HG03280 (cell line): ENCODE measurements around the gene CACNB4.
"Not testable (repeated sequence)": the region's sequence is repeated elsewhere in the genome, so short reads cannot be mapped to it uniquely, and the experiment has no call there.

Experiments
- ATAC-seq: cut with Tn5 transposase; IDR thresholded peaks from one replicate; pipeline ENCODE4 v1.9.1; 2021; ENCODE audit warnings: mild to moderate bottlenecking, moderate library complexity; ENCODE audit not compliant: unreplicated experiment

Gene CACNB4

DNA sequence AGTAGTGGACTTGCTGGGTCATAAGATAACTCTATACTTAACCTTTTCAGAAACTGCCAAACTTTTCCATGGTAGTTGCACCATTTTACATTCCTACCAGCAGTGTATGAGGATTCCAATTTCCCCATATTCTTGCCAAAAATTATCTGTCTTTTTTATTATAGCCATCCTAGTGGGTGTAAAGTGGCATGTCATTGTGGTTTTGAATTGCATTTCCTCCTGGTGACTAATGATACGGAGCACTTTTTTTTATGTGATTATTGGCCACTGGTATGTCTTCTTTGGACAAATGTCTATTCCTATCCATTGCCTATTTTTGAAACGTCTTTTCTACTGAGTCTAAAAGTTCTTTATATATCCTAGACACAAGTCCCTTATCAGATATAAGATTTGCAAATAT is 44.3 kb downstream of the CACNB4 start:
- ATAC-seq: no peak

DNA sequence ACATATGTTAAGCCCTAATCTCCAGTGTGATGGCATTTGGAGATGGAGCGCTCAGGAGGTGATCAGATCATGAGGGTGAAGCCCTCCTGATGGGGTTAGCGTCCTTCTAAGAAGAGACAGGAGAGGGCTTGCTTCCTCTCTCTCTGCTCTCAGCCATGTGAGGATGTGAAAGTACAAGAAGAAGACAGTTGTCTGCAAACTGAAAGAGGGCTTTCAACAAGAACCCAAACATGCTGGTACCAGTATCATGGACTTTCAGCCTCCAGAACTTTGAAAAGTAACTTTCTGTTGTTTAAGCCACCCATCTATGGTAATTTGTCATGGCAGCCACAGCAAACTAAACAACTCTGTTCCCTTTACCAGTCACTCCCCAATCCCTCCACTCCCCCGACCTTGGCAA is 47.4 kb downstream of the CACNB4 start:
- ATAC-seq: no peak

DNA sequence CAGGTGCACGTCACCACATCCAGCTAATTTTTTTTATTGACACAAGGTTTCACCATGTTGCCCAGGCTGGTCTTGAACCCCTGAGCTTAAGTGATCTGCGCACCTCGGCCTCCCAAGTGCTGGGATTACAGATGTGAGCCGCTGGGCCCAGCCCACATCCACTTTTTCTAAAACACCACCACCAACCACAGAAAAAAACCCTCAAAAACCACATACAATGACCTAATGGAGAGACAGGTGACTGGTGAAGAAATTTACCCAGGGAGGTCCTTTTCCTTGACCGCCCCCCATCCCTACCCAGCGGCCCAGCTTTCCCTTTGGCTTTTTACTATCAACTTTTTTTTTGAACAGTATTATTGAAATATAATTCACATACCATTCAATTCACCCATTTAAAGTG is 47.9 kb downstream of the CACNB4 start:
- no peak for ATAC-seq

DNA sequence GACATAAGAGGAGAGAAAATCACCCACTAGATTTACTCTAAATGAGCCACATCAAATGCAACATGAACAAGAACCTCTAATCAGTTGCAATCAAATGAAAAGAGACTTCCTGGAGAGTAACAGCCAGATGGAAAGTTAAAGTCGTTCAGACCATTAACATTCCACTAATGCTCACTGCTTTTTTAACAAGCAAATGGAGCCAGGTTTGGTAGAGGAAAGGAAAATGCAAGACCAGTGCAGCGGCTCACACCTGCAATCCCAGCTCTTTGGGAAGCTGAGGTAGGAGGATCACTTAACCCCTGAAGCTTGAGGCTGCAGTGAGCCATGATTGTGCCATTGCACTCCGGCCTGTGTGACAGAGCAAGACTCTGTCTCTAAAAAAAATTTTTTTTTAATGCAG is 48.5 kb downstream of the CACNB4 start:
- no peak for ATAC-seq

DNA sequence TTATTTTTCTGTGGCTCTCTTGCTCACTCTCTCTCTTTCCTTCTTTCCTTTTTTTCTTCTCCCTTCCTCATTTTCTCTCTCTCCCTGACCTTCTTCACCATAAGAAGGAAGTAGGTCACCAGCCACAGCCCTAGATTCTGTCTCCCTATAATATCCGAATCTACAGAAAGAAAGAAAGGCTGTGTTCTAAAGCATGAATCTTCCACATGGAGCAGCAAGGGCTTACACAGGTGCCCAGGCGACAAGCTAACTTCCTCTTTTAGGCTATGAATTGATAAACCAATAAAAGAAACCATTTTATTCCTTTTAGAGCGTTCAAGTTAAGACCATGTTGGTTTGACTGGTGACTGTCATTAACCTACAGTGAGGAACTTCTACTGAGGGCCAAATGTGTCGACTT is 49.3 kb downstream of the CACNB4 start:
- ATAC-seq: no peak

DNA sequence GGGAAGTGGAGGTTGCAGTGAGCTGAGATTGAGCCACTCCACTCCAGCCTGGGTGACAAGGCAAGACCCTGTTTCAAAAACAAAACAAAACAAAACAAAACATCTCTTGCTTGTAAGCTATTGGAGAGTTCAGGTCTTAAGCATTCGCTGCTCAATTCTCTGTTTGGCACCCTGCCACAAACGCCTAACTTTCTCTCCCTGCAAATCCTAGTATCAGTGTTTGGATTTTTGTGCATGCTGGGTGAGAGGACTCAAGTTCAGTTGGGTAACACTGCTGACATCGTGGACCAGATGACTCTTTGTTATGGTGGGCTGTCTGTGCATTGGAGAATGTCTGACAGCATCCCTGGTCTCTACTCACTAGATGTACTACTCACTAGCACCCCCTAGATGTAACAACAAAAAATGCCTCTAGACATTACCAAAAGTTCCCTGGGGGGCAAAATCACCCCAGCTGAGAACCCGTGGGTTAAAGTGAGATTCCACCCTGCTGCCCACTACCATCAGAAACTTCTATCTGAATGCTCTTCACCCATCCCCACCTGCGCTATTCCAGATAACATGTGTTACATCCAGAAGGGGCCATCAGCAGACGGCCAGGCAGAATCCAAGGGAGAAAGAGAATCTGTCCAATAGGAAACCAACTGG is 50.9 kb downstream of the CACNB4 start:
- ATAC-seq: no peak

DNA sequence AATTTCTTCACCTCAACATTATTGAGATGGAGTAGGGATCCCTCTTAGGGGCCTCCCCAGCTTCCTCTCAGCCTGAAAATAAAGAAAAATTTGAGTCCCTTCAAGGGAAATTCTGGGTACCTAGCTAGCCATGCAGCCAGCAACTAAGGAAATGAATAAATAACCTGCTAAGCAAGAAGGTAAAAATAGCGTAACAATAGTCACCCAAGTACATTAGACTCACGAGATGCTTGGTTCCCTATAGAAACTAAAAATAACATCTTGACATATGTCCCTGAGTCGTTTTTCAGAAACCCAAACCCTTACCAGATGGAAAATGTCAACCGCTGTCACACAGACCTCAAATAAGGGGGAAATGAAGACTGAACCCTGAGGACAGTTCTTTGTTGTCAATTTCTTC is 51.9 kb downstream of the CACNB4 start:
- ATAC-seq: peak; percentile 56

DNA sequence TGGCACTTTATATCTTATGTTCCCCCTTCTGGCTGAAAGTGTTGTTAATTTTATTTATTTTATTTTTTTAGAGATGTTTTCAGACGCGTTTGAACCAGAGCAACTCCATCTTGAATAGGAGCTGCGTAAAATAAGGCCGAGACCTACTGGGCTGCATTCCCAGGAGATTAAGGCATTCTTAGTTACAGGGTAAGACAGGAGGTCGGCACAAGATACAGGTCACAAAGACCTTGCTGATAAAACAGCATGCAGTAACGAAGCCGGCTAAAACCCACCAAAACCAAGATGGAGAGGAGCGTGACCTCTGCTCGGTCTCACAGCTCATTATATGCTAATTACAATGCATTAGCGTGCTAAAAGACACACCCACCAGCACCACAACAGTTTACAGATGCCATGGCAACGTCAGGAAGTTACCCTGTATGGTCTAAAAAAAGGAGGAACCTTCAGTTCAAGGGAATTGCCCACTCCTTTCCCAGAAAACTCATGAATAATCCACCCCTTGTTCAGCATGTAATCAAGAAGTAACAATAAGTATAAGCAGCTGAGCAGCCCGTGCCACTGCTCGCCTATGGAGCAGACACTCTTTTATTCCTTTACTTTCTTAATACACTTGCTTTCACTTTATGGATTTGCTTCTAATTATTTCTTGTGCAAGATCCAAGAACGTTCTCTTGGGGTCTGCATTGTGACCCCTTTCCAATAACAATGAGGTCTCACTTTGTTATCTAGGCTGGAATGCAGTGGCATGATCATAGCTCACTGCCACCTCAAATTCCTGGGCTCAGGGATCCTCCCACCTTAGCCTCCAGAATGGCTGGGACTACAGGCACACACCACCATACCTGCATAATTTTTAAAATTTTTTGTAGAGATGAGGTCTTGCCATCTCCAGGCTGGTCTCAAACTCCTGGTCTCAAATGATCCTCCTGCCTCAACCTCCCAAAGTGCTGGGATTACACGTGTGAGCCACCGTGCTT is 55.9 kb downstream of the CACNB4 start:
- ATAC-seq: no peak

DNA sequence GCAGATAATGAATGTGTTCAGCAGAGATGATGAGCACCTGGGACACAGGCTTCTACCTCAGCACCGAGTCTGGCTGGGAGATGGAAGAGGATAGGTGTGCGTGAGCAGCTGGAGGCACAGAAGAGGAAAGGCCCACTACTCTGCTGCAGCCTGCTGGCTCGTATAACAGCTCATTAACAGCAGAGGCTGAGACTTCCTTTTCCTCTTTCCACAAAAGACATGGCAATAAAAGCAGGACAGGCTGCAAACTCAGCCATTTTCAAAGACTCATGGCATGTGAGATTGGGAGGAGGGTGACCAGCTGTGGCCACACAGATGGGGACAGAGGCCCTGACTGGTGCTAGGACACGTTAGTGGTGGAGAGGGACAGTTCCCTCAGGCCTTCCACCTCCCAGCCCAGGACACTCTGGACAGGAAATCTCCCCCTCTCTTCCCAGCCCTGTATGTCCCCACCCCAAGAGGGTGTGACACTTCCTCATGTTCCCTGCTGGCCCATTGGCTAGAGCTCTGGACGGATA is 60.3 kb downstream of the CACNB4 start:
- ATAC-seq: no peak

DNA sequence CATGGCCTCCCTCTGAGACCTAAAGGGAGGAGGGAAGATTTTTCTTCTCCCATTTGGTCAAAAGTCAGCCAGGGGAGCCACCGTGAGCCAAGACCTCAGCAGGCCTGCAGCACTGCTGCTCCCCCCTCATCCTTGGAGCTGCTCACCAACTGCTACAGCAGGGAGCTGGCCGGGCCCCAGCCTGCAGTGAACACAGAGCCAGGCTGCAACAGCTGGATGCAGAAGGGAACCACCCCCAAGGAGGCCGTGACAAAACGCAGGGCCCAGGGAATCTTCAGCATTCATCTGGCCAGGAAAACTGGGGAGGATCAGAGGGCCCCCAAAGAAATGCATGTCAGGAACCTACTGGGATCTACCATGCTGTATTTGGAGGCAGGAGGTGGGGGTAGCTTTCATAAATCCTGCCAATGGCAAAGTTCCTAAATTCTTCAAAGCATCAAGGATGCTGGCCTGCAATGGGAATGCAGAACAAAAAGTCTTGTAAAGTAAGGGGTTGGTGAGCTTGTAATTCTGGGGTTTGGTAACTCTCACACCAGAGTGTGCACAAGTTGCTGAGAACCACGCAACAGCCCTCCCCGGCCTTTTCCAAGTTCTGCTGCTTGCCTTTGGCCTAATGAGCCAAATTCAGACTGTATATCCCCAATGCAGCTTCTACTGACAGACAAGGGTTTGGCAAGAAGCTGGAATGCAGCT is 61.0 kb downstream of the CACNB4 start:
- ATAC-seq: no peak

DNA sequence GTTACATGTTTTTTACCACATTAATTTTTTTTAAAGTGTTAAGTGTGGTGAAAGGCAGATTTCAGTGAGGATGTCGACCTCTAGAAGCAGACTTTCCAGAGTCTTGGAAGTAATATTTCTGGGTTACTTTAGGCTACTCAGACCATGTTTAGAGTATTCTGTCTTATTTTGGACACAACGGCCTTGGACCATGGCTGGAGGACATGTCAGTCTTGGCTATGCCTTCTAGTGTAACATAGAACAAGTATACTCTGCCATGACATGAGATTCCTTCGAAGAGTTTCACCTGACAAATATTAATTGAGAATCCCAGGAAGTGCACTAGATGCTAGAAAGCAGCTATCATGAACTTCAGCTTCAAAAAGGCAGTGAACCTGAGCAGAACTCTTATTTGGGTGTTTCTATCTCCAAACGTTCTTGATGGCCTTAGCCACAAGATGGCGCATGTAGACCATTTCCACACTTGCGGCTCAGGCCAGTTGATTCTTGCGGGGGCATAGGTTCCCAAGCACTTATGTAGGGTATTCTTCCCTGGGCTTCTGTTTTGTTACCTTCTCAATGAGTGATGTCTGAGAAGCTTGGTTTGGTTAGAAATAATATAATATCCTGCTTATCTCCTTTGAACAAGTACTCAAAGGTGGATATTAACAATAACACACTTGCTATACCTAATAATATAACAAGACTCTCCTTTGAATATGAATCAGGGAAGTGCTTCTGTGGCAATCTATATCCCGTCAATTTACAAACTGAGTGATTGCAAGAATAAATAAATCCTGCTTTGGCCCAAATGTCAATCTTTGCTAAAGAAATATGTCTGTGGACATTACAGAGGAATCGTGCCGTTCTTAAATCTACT is 62.0 kb downstream of the CACNB4 start:
- ATAC-seq: peak; percentile 85

DNA sequence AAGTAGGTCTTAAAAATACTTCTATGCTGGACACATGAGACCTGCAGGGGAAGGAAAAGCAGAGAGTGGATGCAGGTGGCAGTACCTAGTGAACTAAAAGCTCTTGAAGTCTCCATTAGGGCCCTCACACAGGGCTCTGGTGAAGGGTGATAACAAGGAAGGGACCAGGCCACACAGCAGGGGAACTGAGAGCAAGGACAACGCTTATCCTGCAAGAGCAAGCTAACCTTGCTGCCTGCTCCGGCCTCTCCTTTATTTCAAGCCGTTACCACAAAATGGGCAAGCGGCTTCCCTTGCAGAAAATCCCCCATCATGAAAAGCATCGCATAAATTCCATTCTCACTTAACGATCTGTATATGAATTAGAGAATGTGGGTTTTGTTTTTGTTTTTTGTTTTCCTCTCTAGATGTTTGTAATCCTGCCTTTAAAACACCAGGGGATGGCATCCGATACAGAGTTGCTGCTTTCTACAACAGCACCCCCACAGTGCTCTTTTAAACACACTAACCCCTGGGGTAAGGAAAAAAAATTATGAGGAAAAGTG is 64.5 kb downstream of the CACNB4 start:
- ATAC-seq: no peak

DNA sequence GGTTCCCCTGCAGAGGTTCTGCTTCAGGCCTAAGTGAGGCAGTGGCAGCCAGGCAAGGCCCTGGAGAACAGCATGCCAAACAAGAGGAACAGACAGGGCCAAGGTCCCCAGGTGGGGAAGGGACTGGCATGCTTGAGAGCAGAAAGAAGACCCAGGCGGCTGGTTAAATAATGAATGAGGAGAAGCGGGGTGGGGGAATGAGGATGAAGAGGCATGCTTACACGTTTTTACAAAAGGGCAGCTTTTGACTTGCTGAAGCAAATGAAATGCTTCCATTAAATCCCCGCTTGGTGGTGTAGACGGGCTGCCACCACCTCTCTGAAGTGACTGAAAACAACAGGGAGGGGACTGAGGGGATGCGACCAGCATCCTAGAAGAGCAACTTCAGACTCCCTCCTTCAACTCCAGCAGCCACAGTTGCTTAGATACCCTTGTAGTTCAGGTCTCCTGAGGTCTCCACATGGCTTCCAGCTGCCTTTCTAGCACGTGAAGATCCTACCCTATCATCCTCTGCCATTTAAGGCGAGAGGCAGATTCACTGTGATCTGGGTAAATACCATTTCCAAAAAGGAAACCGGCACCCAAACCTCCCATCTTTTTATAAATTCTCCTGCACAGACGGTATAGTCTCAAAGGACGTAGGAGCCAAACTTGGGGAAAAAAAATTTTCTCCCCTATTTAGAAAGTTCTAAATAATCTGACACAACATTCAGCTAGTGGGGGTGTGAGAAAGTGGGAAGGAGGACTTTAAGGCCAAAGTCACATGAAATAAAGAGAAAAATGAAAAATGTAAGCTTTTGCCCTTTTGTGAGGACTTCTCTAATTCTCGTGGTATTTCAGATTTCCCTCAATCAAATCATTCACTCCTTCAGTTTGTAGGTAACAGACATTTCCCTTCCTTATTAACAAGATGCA is 65.6 kb downstream of the CACNB4 start:
- ATAC-seq: no peak

DNA sequence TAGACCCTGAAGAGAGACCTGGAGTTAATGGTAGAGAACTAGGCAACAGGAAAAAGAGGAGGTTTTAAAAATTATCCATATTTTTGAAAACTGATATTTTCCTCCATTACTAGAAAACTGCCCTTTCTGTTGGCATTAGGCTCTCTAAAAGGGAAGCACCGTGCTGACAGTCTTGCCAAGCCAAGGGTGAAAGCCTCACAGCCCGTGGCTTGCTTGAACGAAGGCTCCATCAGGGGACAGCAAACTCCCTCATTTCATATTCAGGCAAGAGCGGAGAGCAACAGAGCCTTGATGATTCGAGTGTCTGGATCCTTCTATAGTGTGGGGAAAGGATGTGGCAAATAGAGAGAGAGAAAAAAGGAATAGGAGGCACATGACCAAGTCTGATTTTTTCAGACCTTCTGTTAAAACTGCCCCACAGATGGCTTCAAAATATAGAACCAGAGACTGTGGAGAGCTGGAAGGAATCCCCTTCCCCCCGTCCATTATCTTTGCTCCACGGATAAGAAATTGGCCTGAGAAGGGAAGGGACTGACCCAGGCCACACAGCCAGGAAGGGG is 67.0 kb downstream of the CACNB4 start:
- no peak for ATAC-seq

DNA sequence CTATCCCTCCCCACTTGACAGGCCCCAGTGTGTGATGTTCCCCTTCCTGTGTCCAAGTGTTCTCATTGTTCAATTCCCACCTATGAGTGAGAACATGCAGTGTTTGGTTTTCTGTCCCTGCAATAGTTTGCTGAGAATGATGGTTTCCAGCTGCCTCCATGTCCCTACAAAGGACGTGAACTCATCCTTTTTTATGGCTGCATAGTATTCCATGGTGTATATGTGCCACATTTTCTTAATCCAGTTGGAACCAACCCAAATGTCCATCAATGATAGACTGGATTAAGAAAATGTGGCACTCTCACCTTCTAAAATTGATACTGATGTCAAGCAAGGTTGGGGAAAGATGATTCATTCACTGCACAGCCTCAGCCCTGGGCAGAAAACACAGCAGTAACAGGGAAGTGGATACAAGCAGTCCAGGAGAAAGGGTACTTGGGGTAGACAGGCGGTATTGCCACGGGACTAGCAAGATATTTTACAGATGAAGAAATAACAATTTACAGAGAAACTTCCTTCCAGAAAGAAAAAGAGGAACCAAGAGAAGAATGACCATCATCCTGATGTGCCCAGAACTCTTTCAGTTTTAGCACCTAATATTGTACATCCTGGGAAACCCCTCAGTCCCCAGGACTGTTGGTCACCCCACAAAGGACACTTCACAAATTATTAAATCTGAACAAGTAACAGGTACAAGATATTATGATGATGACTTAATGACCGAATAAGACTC is 68.1 kb downstream of the CACNB4 start:
- ATAC-seq: not testable (repeated sequence)

DNA sequence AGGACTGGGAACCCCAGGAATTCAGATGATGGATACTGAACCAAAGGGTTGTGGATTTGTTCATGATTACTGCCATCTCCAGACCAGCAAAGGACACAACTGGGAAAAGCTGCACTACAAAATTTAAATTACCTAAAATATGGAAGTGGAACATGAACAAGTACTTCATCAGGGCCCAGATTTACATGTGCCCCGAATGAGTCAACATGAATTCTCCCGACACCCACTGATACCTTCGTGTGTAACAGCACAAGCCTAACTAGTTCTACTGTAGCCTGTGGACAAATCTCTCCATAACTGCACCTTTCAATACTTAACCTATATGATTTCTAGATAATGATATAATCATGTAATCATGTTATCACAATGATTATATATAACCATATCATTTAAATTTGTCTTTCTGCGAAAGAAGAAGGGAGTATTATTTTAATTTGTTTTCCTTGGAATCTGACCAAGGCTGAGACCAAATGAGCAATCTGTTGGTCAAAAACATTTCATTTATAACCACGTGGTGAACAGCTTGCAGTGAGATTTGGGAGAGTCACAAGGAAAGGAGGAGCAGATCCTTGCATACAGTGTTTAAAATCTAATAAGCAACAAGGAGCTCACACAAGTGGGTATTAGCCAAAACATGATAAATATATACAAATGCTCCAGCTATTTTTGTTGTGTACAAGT is 70.5 kb downstream of the CACNB4 start:
- ATAC-seq: no peak

DNA sequence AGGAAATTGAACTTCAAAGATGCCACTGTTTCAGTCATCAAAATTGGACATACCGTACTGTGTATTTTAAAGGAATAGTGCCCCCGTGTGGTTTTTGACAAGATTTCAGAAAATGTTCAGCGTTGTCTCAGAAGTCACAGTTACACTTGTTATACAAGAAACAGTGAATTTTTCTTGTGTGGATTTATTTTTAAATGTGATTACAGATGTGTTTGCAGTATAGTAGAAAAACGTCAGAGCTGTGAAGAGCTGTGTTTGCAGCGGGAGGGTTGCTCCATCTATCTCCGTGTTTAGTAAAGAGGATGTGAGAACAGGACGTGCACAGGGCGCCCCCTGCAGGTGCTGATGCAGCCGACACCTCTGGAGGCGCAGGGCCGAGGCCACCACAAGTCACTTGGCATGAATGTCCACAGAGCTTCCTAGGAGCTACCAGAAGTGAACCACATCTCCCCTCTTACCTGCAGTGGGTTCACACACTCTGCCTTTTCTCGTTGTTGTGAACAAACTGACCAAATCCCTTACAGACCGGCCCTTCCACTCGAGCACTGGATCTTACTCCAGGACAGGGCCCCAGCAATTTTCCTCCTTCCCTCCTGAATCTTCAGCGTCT is 73.1 kb downstream of the CACNB4 start:
- peak; percentile 96 for ATAC-seq
